IPS-18a (cell line): ENCODE results near the gene TNRC6B.

ENCODE experiments used
- H3K27ac ChIP-seq: one replicate; pipeline ENCODE4 v1.5.1; 2013; ENCODE audit warnings: low read length
- H3K27me3 ChIP-seq: one replicate; pipeline ENCODE4 v1.6.1; 2013; ENCODE audit warnings: mild to moderate bottlenecking, low read length; ENCODE audit not compliant: control insufficient read depth, insufficient read depth
- H3K36me3 ChIP-seq: one replicate; pipeline ENCODE4 v1.6.1; 2013; ENCODE audit warnings: low read depth, low read length; ENCODE audit not compliant: control insufficient read depth
- H3K4me1 ChIP-seq: one replicate; pipeline ENCODE4 v1.6.1; 2013; ENCODE audit warnings: low read depth, low read length; ENCODE audit not compliant: control insufficient read depth
- H3K4me3 ChIP-seq: one replicate; pipeline ENCODE4 v1.5.1; 2013; ENCODE audit warnings: low read length
- H3K9ac ChIP-seq: one replicate; pipeline ENCODE4 v1.6.1; 2013; ENCODE audit warnings: mild to moderate bottlenecking, low read length, moderate library complexity
- H3K9me3 ChIP-seq: one replicate; pipeline ENCODE4 v1.6.1; 2013; ENCODE audit warnings: low read depth, low read length; ENCODE audit not compliant: control insufficient read depth

The TNRC6B gene

GRCh38 chr22:40332319-40332781 lies 154.6 kb downstream of the TNRC6B start:
- peaks cover 43% of the 10 kb centered on the region for H3K4me1 ChIP-seq

GRCh38 chr22:40334060-40334459 lies 156.3 kb downstream of the TNRC6B start:
- H3K36me3 ChIP-seq: peaks cover 5% of the 10 kb centered on the region
- no peaks in the 10 kb centered on the region for H3K27me3 ChIP-seq
- no peak overlapping the region for H3K9ac ChIP-seq
- peaks cover 38% of the 10 kb centered on the region for H3K4me1 ChIP-seq
- no peaks in the 10 kb centered on the region for H3K9me3 ChIP-seq
- H3K27ac ChIP-seq: no peak overlapping the region
- no peak overlapping the region for H3K4me3 ChIP-seq

More at GRCh38 chr22:40332319-40332781, 154.6 kb downstream of the TNRC6B start:
- Histone ChIP-seq H3K36me3 (peaks cover 5% of the 10 kb centered on the region), H3K27me3 (no peaks in the 10 kb centered on the region), H3K9me3 (no peaks in the 10 kb centered on the region), H3K4me3 (no peak overlapping the region), H3K9ac (no peak overlapping the region), H3K27ac (no peak overlapping the region)

GRCh38 chr22:40334899-40335298 lies 157.2 kb downstream of the TNRC6B start:
- peaks cover 38% of the 10 kb centered on the region for H3K4me1 ChIP-seq
- peaks cover 5% of the 10 kb centered on the region for H3K36me3 ChIP-seq
- H3K27me3 ChIP-seq: no peaks in the 10 kb centered on the region
- no peak overlapping the region for H3K27ac ChIP-seq
- peak overlapping the region; percentile 1 for H3K4me3 ChIP-seq
- H3K9me3 ChIP-seq: no peaks in the 10 kb centered on the region
- no peak overlapping the region for H3K9ac ChIP-seq

GRCh38 chr22:40335358-40335757 lies 157.6 kb downstream of the TNRC6B start:
- Histone ChIP-seq H3K4me3 (no peak overlapping the region), H3K27me3 (no peaks in the 10 kb centered on the region), H3K36me3 (peaks cover under 1% of the 10 kb centered on the region), H3K9ac (no peak overlapping the region), H3K27ac (no peak overlapping the region), H3K9me3 (no peaks in the 10 kb centered on the region), H3K4me1 (peaks cover 35% of the 10 kb centered on the region)

- no peak overlapping the region for H3K4me3 ChIP-seq
- H3K36me3 ChIP-seq: no peaks in the 10 kb centered on the region
- H3K4me1 ChIP-seq: peaks cover under 1% of the 10 kb centered on the region
- H3K27me3 ChIP-seq: no peaks in the 10 kb centered on the region
- no peak overlapping the region for H3K9ac ChIP-seq
- no peaks in the 10 kb centered on the region for H3K9me3 ChIP-seq
- H3K27ac ChIP-seq: no peak overlapping the region
These were observed 162.3 kb downstream of the TNRC6B start for GRCh38 chr22:40340044-40340443.

- Histone ChIP-seq H3K4me1 (no peaks in the 10 kb centered on the region), H3K4me3 (no peak overlapping the region), H3K27ac (no peak overlapping the region), H3K36me3 (no peaks in the 10 kb centered on the region), H3K9me3 (no peaks in the 10 kb centered on the region), H3K27me3 (no peaks in the 10 kb centered on the region), H3K9ac (no peak overlapping the region)
These were observed 163.9 kb downstream of the TNRC6B start for GRCh38 chr22:40341604-40342003.

GRCh38 chr22:40342521-40342920 lies 164.8 kb downstream of the TNRC6B start:
- no peak overlapping the region for H3K4me3 ChIP-seq
- no peak overlapping the region for H3K9ac ChIP-seq
- H3K36me3 ChIP-seq: no peaks in the 10 kb centered on the region
- no peaks in the 10 kb centered on the region for H3K27me3 ChIP-seq
- peaks cover 2% of the 10 kb centered on the region for H3K4me1 ChIP-seq
- H3K9me3 ChIP-seq: no peaks in the 10 kb centered on the region
- no peak overlapping the region for H3K27ac ChIP-seq

GRCh38 chr22:40345271-40345670 lies 167.5 kb downstream of the TNRC6B start:
- H3K27me3 ChIP-seq: no peaks in the 10 kb centered on the region
- no peak overlapping the region for H3K27ac ChIP-seq
- H3K36me3 ChIP-seq: peaks cover 14% of the 10 kb centered on the region
- no peaks in the 10 kb centered on the region for H3K9me3 ChIP-seq
- peak overlapping the region; percentile 94 for H3K4me3 ChIP-seq
- H3K4me1 ChIP-seq: peaks cover 7% of the 10 kb centered on the region
- H3K9ac ChIP-seq: no peak overlapping the region

- Histone ChIP-seq H3K9me3 (no peaks in the 10 kb centered on the region), H3K4me3 (peak overlapping the region; percentile 94), H3K9ac (peak overlapping the region; percentile 93), H3K27ac (no peak overlapping the region), H3K36me3 (peaks cover 19% of the 10 kb centered on the region), H3K4me1 (peaks cover 7% of the 10 kb centered on the region), H3K27me3 (no peaks in the 10 kb centered on the region)
These were observed 168.1 kb downstream of the TNRC6B start for GRCh38 chr22:40345815-40346184.

- Histone ChIP-seq H3K27ac (peak within 1 kb of the TSS; percentile 73), H3K4me1 (peaks cover 7% of the 10 kb centered on the region), H3K36me3 (peaks cover 22% of the 10 kb centered on the region), H3K9ac (peak within 1 kb of the TSS; percentile 93), H3K27me3 (no peaks in the 10 kb centered on the region), H3K9me3 (no peaks in the 10 kb centered on the region), H3K4me3 (peak within 1 kb of the TSS; percentile 94)
These were observed 168.7 kb downstream of the TNRC6B start, which contains the start of gene ADSL for GRCh38 chr22:40346185-40347118. ADSL (plus strand) TSS chr22:40346500; CDS start chr22:40346559, 59 bp downstream.

GRCh38 chr22:40347300-40347699 lies 169.6 kb downstream of the TNRC6B start:
- no peaks in the 10 kb centered on the region for H3K27me3 ChIP-seq
- peaks cover 7% of the 10 kb centered on the region for H3K4me1 ChIP-seq
- H3K27ac ChIP-seq: peak overlapping the region; percentile 73
- peak overlapping the region; percentile 93 for H3K9ac ChIP-seq
- H3K4me3 ChIP-seq: peak overlapping the region; percentile 94
- H3K36me3 ChIP-seq: peaks cover 30% of the 10 kb centered on the region
- no peaks in the 10 kb centered on the region for H3K9me3 ChIP-seq
